ENCODE data around the gene DOC2B. TPM values are rescaled to one million over a fixed set of nuclear protein-coding genes. Genes with fewer than 3 reads are reported as not detected.

The DOC2B gene
- polyA plus RNA-seq, 1 of the 3 experiments (the other 2 are of a cell fraction), result 0.16 TPM

DNA sequence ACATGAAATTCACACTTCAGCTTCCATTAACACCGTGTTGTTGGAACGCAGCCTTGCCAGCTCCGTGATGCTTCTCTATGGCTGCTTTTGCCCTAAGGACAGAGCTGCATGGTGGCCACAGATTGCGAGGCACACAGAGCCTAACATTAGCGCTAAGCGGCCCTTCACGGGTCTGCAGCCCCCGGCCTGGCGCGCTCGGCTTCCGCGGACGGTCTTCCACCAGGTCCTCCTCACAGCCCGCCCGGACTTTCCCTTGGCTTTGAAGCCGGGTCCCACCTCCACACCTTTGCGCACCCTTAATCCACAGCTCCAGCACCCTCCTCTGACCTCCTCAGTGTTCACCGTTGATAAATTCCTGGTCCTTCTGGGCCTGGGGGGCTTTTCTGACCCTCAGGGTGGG lies 24.5 kb downstream of the DOC2B start:
- 84% methylated on average over 19 of the region's 19 CpGs for WGBS (ENCODE audit: low lambda C conversion rate)

DNA sequence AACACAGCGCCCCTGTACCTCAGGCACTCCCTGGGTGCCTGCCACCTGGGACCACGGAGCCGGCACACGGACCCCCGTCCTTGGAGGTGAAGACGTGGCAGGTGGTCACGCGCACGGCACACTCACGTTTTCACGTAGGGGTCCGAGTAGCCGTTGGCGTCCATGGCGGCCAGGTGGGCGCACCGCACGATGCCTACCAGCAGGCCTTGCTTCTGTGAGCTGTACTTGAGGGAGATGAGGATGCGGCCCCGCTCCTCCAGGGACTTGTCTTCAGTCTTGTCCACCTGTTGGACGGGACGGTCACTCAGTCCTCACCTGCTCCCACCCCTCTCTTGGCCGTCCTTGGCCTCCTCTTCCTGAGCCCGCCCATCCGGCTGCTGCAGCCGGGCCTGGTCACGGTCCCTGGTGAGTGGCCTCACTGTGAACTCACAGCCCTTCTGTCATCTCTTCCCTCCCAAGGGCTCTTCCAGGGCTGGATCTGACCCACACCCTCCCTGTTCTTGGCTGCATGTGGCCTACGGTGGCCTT lies 25.3 kb downstream of the DOC2B start:
- Histone ChIP-seq H4K20me1 (ENCODE audit: insufficient read depth) (no peaks in the 10 kb centered on the region), H3K9ac (no peak overlapping the region), H2AFZ (ENCODE audit: low read depth) (no peak overlapping the region), H3K27me3 (ENCODE audit: insufficient read depth) (no peaks in the 10 kb centered on the region; the same call in 1 of the 2 replicates), H3K27ac (ENCODE audit: low read depth in 2 of 2, low read length in 1 of 2) (no peak overlapping the region), H3K4me2 (no peak overlapping the region), H3K36me3 (replicated peaks in 1 of 2; ENCODE audit: control insufficient read depth in 1 of 2, insufficient read depth in 2 of 2, low read length in 1 of 2) (no peaks in the 10 kb centered on the region), H3K9me2 (no peaks in the 10 kb centered on the region), H3K4me1 (ENCODE audit: control insufficient read depth in 1 of 2, insufficient read depth in 2 of 2, low read depth in 1 of 2, low read length in 1 of 2) (no peaks in the 10 kb centered on the region), H3K9me3 (no peaks in the 10 kb centered on the region), H3K4me3 (ENCODE audit: low read depth in 2 of 2, low read length in 1 of 2) (no peak overlapping the region), H3K79me2 (ENCODE audit: insufficient read depth) (no peaks in the 10 kb centered on the region), H3F3A (replicated peaks; ENCODE audit: insufficient read depth) (no peaks in the 10 kb centered on the region)
- TF ChIP-seq RFX5 (IDR thresholded peaks at IDR 0.05; ENCODE audit: low read length) (no peak), GATA2 (CRISPR knock-in tag; IDR thresholded peaks at IDR 0.05) (no peak), FOXM1 (IDR thresholded peaks at IDR 0.05; ENCODE audit: low read depth) (no peak), TAF1 (IDR thresholded peaks at IDR 0.05; ENCODE audit: borderline replicate concordance, low read depth, low read length) (no peak), NFIC (IDR thresholded peaks at IDR 0.05; ENCODE audit: borderline replicate concordance) (no peak), MXI1 (IDR thresholded peaks at IDR 0.05; ENCODE audit: low read depth, low read length) (no peak), GABPA (IDR thresholded peaks at IDR 0.05; ENCODE audit: low read depth) (no peak), SMC3 (IDR thresholded peaks at IDR 0.05; ENCODE audit: low read depth, low read length) (no peak), YY1 (IDR thresholded peaks at IDR 0.05; ENCODE audit: low read depth) (no peak), TEAD4 (IDR thresholded peaks at IDR 0.05; ENCODE audit: borderline replicate concordance, insufficient read depth) (no peak), JUND (IDR thresholded peaks at IDR 0.05) (no peak)
- TF ChIP-seq, protein P1, sequence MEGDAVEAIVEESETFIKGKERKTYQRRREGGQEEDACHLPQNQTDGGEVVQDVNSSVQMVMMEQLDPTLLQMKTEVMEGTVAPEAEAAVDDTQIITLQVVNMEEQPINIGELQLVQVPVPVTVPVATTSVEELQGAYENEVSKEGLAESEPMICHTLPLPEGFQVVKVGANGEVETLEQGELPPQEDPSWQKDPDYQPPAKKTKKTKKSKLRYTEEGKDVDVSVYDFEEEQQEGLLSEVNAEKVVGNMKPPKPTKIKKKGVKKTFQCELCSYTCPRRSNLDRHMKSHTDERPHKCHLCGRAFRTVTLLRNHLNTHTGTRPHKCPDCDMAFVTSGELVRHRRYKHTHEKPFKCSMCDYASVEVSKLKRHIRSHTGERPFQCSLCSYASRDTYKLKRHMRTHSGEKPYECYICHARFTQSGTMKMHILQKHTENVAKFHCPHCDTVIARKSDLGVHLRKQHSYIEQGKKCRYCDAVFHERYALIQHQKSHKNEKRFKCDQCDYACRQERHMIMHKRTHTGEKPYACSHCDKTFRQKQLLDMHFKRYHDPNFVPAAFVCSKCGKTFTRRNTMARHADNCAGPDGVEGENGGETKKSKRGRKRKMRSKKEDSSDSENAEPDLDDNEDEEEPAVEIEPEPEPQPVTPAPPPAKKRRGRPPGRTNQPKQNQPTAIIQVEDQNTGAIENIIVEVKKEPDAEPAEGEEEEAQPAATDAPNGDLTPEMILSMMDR (IDR thresholded peaks at IDR 0.05), result no peak
- TF ChIP-seq, protein P2, sequence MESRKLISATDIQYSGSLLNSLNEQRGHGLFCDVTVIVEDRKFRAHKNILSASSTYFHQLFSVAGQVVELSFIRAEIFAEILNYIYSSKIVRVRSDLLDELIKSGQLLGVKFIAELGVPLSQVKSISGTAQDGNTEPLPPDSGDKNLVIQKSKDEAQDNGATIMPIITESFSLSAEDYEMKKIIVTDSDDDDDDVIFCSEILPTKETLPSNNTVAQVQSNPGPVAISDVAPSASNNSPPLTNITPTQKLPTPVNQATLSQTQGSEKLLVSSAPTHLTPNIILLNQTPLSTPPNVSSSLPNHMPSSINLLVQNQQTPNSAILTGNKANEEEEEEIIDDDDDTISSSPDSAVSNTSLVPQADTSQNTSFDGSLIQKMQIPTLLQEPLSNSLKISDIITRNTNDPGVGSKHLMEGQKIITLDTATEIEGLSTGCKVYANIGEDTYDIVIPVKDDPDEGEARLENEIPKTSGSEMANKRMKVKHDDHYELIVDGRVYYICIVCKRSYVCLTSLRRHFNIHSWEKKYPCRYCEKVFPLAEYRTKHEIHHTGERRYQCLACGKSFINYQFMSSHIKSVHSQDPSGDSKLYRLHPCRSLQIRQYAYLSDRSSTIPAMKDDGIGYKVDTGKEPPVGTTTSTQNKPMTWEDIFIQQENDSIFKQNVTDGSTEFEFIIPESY (IDR thresholded peaks at IDR 0.05; ENCODE audit: borderline replicate concordance, low read depth), result no peak
- TF ChIP-seq, protein P3, sequence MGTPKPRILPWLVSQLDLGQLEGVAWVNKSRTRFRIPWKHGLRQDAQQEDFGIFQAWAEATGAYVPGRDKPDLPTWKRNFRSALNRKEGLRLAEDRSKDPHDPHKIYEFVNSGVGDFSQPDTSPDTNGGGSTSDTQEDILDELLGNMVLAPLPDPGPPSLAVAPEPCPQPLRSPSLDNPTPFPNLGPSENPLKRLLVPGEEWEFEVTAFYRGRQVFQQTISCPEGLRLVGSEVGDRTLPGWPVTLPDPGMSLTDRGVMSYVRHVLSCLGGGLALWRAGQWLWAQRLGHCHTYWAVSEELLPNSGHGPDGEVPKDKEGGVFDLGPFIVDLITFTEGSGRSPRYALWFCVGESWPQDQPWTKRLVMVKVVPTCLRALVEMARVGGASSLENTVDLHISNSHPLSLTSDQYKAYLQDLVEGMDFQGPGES (IDR thresholded peaks at IDR 0.05; ENCODE audit: low read depth, low read length), result no peak
- TF ChIP-seq, protein P4, sequence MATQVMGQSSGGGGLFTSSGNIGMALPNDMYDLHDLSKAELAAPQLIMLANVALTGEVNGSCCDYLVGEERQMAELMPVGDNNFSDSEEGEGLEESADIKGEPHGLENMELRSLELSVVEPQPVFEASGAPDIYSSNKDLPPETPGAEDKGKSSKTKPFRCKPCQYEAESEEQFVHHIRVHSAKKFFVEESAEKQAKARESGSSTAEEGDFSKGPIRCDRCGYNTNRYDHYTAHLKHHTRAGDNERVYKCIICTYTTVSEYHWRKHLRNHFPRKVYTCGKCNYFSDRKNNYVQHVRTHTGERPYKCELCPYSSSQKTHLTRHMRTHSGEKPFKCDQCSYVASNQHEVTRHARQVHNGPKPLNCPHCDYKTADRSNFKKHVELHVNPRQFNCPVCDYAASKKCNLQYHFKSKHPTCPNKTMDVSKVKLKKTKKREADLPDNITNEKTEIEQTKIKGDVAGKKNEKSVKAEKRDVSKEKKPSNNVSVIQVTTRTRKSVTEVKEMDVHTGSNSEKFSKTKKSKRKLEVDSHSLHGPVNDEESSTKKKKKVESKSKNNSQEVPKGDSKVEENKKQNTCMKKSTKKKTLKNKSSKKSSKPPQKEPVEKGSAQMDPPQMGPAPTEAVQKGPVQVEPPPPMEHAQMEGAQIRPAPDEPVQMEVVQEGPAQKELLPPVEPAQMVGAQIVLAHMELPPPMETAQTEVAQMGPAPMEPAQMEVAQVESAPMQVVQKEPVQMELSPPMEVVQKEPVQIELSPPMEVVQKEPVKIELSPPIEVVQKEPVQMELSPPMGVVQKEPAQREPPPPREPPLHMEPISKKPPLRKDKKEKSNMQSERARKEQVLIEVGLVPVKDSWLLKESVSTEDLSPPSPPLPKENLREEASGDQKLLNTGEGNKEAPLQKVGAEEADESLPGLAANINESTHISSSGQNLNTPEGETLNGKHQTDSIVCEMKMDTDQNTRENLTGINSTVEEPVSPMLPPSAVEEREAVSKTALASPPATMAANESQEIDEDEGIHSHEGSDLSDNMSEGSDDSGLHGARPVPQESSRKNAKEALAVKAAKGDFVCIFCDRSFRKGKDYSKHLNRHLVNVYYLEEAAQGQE (IDR thresholded peaks at IDR 0.05; ENCODE audit: low read depth, low read length), result no peak
- 81% methylated on average over 14 of the region's 28 CpGs for whole genome bisulfite sequencing (ENCODE audit: low lambda C conversion rate)
- ChIA-PET POLR2A (no interaction called here), CTCF (interaction anchor here (1.3 to 1.7 kb wide), 3 partner anchors 8 to 153 kb away, joined by 4 to 6 read pairs (median 5); no protein-coding TSS in a partner anchor)
- DNase-seq, result no peak

More for the DNA sequence above, 24.5 kb downstream of the DOC2B start:
- TF ChIP-seq MEF2A (IDR thresholded peaks at IDR 0.05; ENCODE audit: borderline replicate concordance, low read depth) (no peak), FOSL2 (IDR thresholded peaks at IDR 0.05; ENCODE audit: borderline replicate concordance, low read depth) (no peak)
- Histone ChIP-seq H3K27ac (ENCODE audit: low read depth in 2 of 2, low read length in 1 of 2) (no peak overlapping the region), H3K79me2 (ENCODE audit: insufficient read depth) (no peaks in the 10 kb centered on the region), H3K9me3 (no peaks in the 10 kb centered on the region), H3K36me3 (replicated peaks in 1 of 2; ENCODE audit: control insufficient read depth in 1 of 2, insufficient read depth in 2 of 2, low read length in 1 of 2) (no peaks in the 10 kb centered on the region), H3K9me2 (no peaks in the 10 kb centered on the region), H4K20me1 (ENCODE audit: insufficient read depth) (no peaks in the 10 kb centered on the region), H3K9ac (no peak overlapping the region), H3K4me2 (no peak overlapping the region), H3K27me3 (ENCODE audit: insufficient read depth) (no peaks in the 10 kb centered on the region; the same call in 1 of the 2 replicates), H2AFZ (ENCODE audit: low read depth) (no peak overlapping the region), H3K4me1 (ENCODE audit: control insufficient read depth in 1 of 2, insufficient read depth in 2 of 2, low read depth in 1 of 2, low read length in 1 of 2) (no peaks in the 10 kb centered on the region), H3K4me3 (ENCODE audit: low read depth in 2 of 2, low read length in 1 of 2) (no peak overlapping the region), H3F3A (replicated peaks; ENCODE audit: insufficient read depth) (no peaks in the 10 kb centered on the region)
- ChIA-PET CTCF (interaction anchor here (1.3 to 1.5 kb wide), 2 partner anchors 13 to 152 kb away, joined by 4 to 5 read pairs; no protein-coding TSS in a partner anchor), POLR2A (no interaction called here)
- no peak for DNase-seq
